Activated T-cell treated with anti-CD3 and anti-CD28 coated beads, Interleukin-2, amount 50 U/mL, for 48 hours (primary cell): ENCODE measurements around the gene HDAC4.

Source experiments
- DNase-seq, 2 experiments: peaks; one replicate each; pipeline ENCODE4 v3.0.0-alpha.2; 2020

The HDAC4 gene

GRCh38 chr2:239112127-239112774 lies 288.6 kb downstream of the HDAC4 start:
- DNase-seq: no peak

- no peak for DNase-seq
Measured at GRCh38 chr2:239111401-239112100, 289.3 kb downstream of the HDAC4 start.

GRCh38 chr2:239110595-239111048 lies 290.2 kb downstream of the HDAC4 start:
- DNase-seq: no peak

- DNase-seq: no peak
Measured at GRCh38 chr2:239109928-239110545, 290.8 kb downstream of the HDAC4 start.

- DNase-seq: no peak
Measured at GRCh38 chr2:239109041-239109927, 291.5 kb downstream of the HDAC4 start.

- DNase-seq: no peak
Measured at GRCh38 chr2:239108459-239108858, 292.4 kb downstream of the HDAC4 start.

- no peak for DNase-seq
Measured at GRCh38 chr2:239107936-239108335, 292.9 kb downstream of the HDAC4 start.

GRCh38 chr2:239106966-239107365 lies 293.9 kb downstream of the HDAC4 start:
- no peak for DNase-seq

- DNase-seq: peak in 1 of 2 experiments; percentile 35
Measured at GRCh38 chr2:239106314-239106908, 294.4 kb downstream of the HDAC4 start.

GRCh38 chr2:239105234-239105633 lies 295.6 kb downstream of the HDAC4 start:
- DNase-seq: no peak

- no peak for DNase-seq
Measured at GRCh38 chr2:239104800-239105199, 296.0 kb downstream of the HDAC4 start.

GRCh38 chr2:239103125-239104098 lies 297.4 kb downstream of the HDAC4 start:
- no peak for DNase-seq

- DNase-seq: no peak
Measured at GRCh38 chr2:239102266-239102665, 298.6 kb downstream of the HDAC4 start.

GRCh38 chr2:239101807-239102206 lies 299.0 kb downstream of the HDAC4 start:
- DNase-seq: no peak

GRCh38 chr2:239101071-239101470 lies 299.7 kb downstream of the HDAC4 start:
- no peak for DNase-seq

GRCh38 chr2:239099474-239099873 lies 301.3 kb downstream of the HDAC4 start:
- no peak for DNase-seq

GRCh38 chr2:239098288-239098970 lies 302.4 kb downstream of the HDAC4 start:
- DNase-seq: no peak

- DNase-seq: no peak
Measured at GRCh38 chr2:239097428-239097696, 303.5 kb downstream of the HDAC4 start.

GRCh38 chr2:239096676-239097427 lies 304.0 kb downstream of the HDAC4 start:
- no peak for DNase-seq

- DNase-seq: no peak
Measured at GRCh38 chr2:239095460-239096081, 305.2 kb downstream of the HDAC4 start.
